GM12878 (cell line): ENCODE results near the gene GPR152. TPM values are rescaled to one million over a fixed set of nuclear protein-coding genes. Genes with fewer than 3 reads are reported as not detected.

ENCODE experiments used
- ATAC-seq: fragments of 200-7000 bp; cut with Tn5 transposase; 3 replicates; pipeline ENCODE4 v1.9.1; 2020; ENCODE audit warnings: mild to moderate bottlenecking, moderate library complexity
- BruUV-seq: library from RNA; stranded (reverse); fragments of 400-500 nt; replicated peaks from 2 replicates; lab custom pipeline; 2021; lab: Mats Ljungman, UMichigan
- CTCF ChIA-PET: fragments of 300-600 bp; sonication (Branson Sonifier 250); formaldehyde crosslinking; extraction: SDS; loops from one replicate; lab custom pipeline; 2021; ENCODE audit warnings: inconsistent platforms; lab: Yijun Ruan, JAX
- POLR2A ChIA-PET: fragments of 350-600 bp; formaldehyde crosslinking; extraction: SDS; loops from one replicate; lab custom pipeline; 2021; ENCODE audit warnings: inconsistent platforms; lab: Charles Lee
- RAD21 ChIA-PET: fragments of 300-600 bp; sonication (Branson Sonifier 250); formaldehyde crosslinking; loops from one replicate; lab custom pipeline; 2023; ENCODE audit warnings: antibody characterized with exemption; ENCODE audit not compliant: unreplicated experiment; lab: Charles Lee
- SMC1A ChIA-PET: fragments of 300-600 bp; sonication (Branson Sonifier 250); formaldehyde crosslinking; loops from one replicate; lab custom pipeline; 2023; ENCODE audit not compliant: unreplicated experiment, uncharacterized antibody; lab: Charles Lee
- DNase-seq: peaks from one replicate; pipeline ENCODE4 v3.0.0-alpha.2; 2011; ENCODE audit warnings: low read depth, low spot score
- FAIRE-seq: peaks from 3 replicates; lab custom pipeline; 2011; peaks lifted over from hg19 to GRCh38; lab: Jason Lieb, UNC
- H2AFZ ChIP-seq: 2 replicates; pipeline ENCODE4 v1.6.0; 2011; ENCODE audit warnings: low read depth, low read length, control low read depth; ENCODE audit not compliant: control insufficient read depth
- H3K27ac ChIP-seq: 2 replicates; pipeline ENCODE4 v1.5.1; 2011; ENCODE audit warnings: control low read depth; ENCODE audit not compliant: control insufficient read depth, insufficient read depth
- H3K27me3 ChIP-seq, 2 experiments: replicated peaks in 1 of 2; 2 replicates each; pipeline versions ENCODE4 v1.6.0 to v1.6.1; 2011; ENCODE audit warnings: low read length in 1 of 2; ENCODE audit not compliant: control insufficient read depth in 2 of 2, insufficient read depth in 2 of 2
- H3K36me3 ChIP-seq, 2 experiments: 2 replicates each; pipeline ENCODE4 v1.5.1; 2011; ENCODE audit warnings: low read length in 1 of 2; ENCODE audit not compliant: control insufficient read depth in 2 of 2, insufficient read depth in 2 of 2
- H3K4me1 ChIP-seq: 2 replicates; pipeline ENCODE4 v1.6.1; 2011; ENCODE audit warnings: mild to moderate bottlenecking, low read length, moderate library complexity, mixed read lengths; ENCODE audit not compliant: control insufficient read depth, insufficient read depth
- H3K4me2 ChIP-seq: 2 replicates; pipeline ENCODE4 v1.6.0; 2011; ENCODE audit warnings: control low read depth; ENCODE audit not compliant: control insufficient read depth, insufficient read depth
- H3K4me3 ChIP-seq: fragments of 200-600 bp; sonication (generic); 2 replicates; pipeline ENCODE4 v1.5.1; 2016
- H3K79me2 ChIP-seq: 2 replicates; pipeline ENCODE4 v1.6.0; 2011; ENCODE audit warnings: low read length; ENCODE audit not compliant: control insufficient read depth, insufficient read depth
- H3K9ac ChIP-seq: 2 replicates; pipeline ENCODE4 v1.8.0; 2011; ENCODE audit warnings: low read length, control low read depth, mixed read lengths; ENCODE audit not compliant: control insufficient read depth, insufficient read depth
- H3K9me3 ChIP-seq: replicated peaks from 3 replicates; pipeline ENCODE4 v1.5.1; 2011; ENCODE audit warnings: mild to moderate bottlenecking, low read length; ENCODE audit not compliant: control insufficient read depth, insufficient read depth
- H4K20me1 ChIP-seq: 2 replicates; pipeline ENCODE4 v1.6.0; 2011; ENCODE audit not compliant: control insufficient read depth, insufficient read depth
- CEBPB ChIP-seq, 2 experiments: fragments of 150-350 bp in 1 of 2; IDR thresholded peaks; 2 replicates each; pipeline ENCODE4 v1.6.1; 2012 to 2014; ENCODE audit warnings: low read depth in 2 of 2, low read length in 2 of 2, borderline replicate concordance in 1 of 2, inconsistent platforms in 1 of 2
- CHD1 ChIP-seq: IDR thresholded peaks from 2 replicates; pipeline ENCODE4 v1.6.1; 2012; ENCODE audit warnings: low read depth, low read length, improper control_type of control experiment
- HDAC6 ChIP-seq: fragments of 200-600 bp; sonication (generic); IDR thresholded peaks from one replicate; pipeline ENCODE4 v1.8.0; 2017; ENCODE audit warnings: antibody characterized with exemption; ENCODE audit not compliant: unreplicated experiment
- POLR2A ChIP-seq: IDR thresholded peaks from 2 replicates; pipeline ENCODE4 v1.6.1; 2011; ENCODE audit warnings: low read depth, mild to moderate bottlenecking, low read length
- RBBP5 ChIP-seq: fragments of 200-600 bp; sonication (generic); conservative IDR thresholded peaks from 2 replicates; pipeline ENCODE4 v1.6.1; 2016
- RFX5 ChIP-seq: IDR thresholded peaks from 2 replicates; pipeline ENCODE4 v1.6.1; 2011; ENCODE audit warnings: low read depth, low read length, improper control_type of control experiment
- WGBS: methylation state at CpG from one replicate; pipeline ENCODE4 v1.1.6; 2016; ENCODE audit warnings: low lambda C conversion rate; ENCODE audit not compliant: insufficient replicate concordance, insufficient coverage; ENCODE audit errors: missing lambda C conversion rate; 5-methylcytosine and 5-hydroxymethylcytosine counted together
- in situ Hi-C: fragments of 300-500 bp; cut with MboI; formaldehyde crosslinking; loops from 9 replicates; pipeline ENCODE4 v1.14.3; 2018; ENCODE audit warnings: mixed read lengths
- intact Hi-C: fragments of 100-400 bp; cut with micrococcal nuclease; formaldehyde crosslinking; loops from one replicate; pipeline ENCODE4 v1.14.2; 2022; ENCODE audit not compliant: unreplicated experiment
- polyA plus RNA-seq, 11 experiments: library from polyadenylated mRNA; depleted of rRNA in 4 of 11; unstranded in 6 of 11; stranded (reverse) in 5 of 11; fragments of >200 nt; fragmentation: Nextera tagmentation in 4 of 11; fragmentation: Illumina TruSeq in 1 of 11; extraction: Ambion mirVana in 4 of 11; extraction: Trizol in 1 of 11; gene quantifications; 1 replicate in 1 of 11; 2 replicates in 10 of 11; pipeline versions ENCODE4 v1.2.1 to v1.2.3, GENCODE V29; 2011 to 2016; ENCODE audit warnings: inconsistent platforms in 2 of 11, missing spikeins in 2 of 11, low read depth in 1 of 11
- total RNA-seq, 4 experiments: library from RNA; depleted of rRNA in 3 of 4; stranded (reverse); fragments of >200 nt in 3 of 4; fragmentation: Illumina TruSeq in 1 of 4; extraction: Trizol in 1 of 4; gene quantifications; 2 replicates each; pipeline versions ENCODE4 v1.2.1 to v1.2.3, GENCODE V29; 2013 to 2021
- TF ChIP-seq, protein P1 (sequence below): fragments of 450-650 bp; IDR thresholded peaks from 2 replicates; pipeline ENCODE4 v1.6.1; 2016; ENCODE audit warnings: mild to moderate bottlenecking

Gene GPR152
- total and polyA plus RNA-seq, 10 of the 15 experiments (the other 5 are each of a cell fraction or from before 2014, with no cell fraction given): not detected

DNA sequence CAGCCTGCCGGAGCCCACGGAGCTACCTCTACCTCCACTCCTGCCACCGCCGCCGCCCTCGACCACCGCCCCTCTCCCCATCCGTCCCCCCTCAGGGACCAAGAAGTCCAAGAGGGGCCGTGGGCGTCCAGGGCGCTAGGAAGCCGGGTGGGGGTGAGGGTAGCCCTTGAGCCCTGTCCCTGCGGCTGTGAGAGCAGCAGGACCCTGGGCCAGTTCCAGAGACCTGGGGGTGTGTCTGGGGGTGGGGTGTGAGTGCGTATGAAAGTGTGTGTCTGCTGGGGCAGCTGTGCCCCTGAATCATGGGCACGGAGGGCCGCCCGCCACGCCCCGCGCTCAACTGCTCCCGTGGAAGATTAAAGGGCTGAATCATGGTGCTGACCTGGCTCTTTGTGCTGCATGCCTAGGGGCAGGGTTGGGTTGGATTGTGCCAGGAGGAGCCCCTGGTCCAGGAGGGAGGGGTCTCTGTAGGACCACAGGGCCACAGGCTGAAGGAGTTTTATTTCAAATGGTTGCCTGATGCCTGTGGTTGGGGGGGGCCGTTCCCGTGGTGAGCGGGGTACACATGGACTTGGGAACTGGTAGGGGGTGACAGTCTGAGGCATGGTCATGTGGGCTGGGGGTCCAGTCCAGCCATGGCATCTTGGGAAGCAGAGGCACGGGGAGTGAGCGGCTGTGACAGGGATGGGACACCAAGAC, 17.4 kb downstream of the GPR152 start:
- Histone ChIP-seq H3K27ac (peak overlapping the region; percentile 99), H3K27me3 (no peaks in the 10 kb centered on the region), H4K20me1 (no peaks in the 10 kb centered on the region), H3K4me1 (peaks cover 36% of the 10 kb centered on the region), H3K4me2 (peak overlapping the region; percentile 71), H3K79me2 (peaks cover 57% of the 10 kb centered on the region), H3K4me3 (peak overlapping the region; percentile 90), H3K9ac (peak overlapping the region; percentile 99), H2AFZ (no peak overlapping the region), H3K9me3 (no peaks in the 10 kb centered on the region), H3K36me3 (peaks cover 6 to 20% of the 10 kb centered on the region in 2 experiments; a peak in 3 of 4 replicates)
- BruUV-seq: no TSS peak
- intact Hi-C loops: loop anchor here (5.0 kb wide), 1 partner anchor 33 kb away; the partner anchor contains the start of genes PPP1CA and TBC1D10C
- FAIRE-seq (no peak), DNase-seq (no peak), ATAC-seq (no peak)
- WGBS: 17% methylated on average over 26 of the region's 26 CpGs
- CTCF ChIA-PET: interaction anchor here (0.8 to 4.3 kb wide), 3 partner anchors 32 to 49 kb away, joined by 4 to 53 read pairs (median 4); partner anchors contain the start of genes PPP1CA and TBC1D10C
- TF ChIP-seq, protein P1, sequence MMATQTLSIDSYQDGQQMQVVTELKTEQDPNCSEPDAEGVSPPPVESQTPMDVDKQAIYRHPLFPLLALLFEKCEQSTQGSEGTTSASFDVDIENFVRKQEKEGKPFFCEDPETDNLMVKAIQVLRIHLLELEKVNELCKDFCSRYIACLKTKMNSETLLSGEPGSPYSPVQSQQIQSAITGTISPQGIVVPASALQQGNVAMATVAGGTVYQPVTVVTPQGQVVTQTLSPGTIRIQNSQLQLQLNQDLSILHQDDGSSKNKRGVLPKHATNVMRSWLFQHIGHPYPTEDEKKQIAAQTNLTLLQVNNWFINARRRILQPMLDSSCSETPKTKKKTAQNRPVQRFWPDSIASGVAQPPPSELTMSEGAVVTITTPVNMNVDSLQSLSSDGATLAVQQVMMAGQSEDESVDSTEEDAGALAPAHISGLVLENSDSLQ: no peak
- no peak for TF ChIP-seq RFX5
- no peak for TF ChIP-seq POLR2A
- TF ChIP-seq HDAC6: no peak
- TF ChIP-seq CHD1: no peak
- no peak for TF ChIP-seq CEBPB (IDR thresholded peaks at IDR 0.05; ENCODE audit: borderline replicate concordance in 1 of 2, low read depth in 2 of 2, low read length in 2 of 2)
- no peak for TF ChIP-seq RBBP5
- RAD21 ChIA-PET: interaction anchor here (7.2 kb wide), 1 partner anchor 32 kb away, joined by 112 read pairs; the partner anchor contains the start of genes PPP1CA and TBC1D10C
- in situ Hi-C loops: no loop called here
- SMC1A ChIA-PET: interaction anchor here (1.1 kb wide), 1 partner anchor 26 kb away, joined by 3 read pairs; no protein-coding TSS in a partner anchor
- POLR2A ChIA-PET: interaction anchor here (0.6 to 4.7 kb wide), 8 partner anchors 11 to 82 kb away, joined by 3 to 95 read pairs (median 8); partner anchors contain the start of genes PITPNM1, POLD4, PPP1CA and RAD9A
